ENCODE data around the gene C2orf42. TPM values are rescaled to one million over a fixed set of nuclear protein-coding genes. Genes with fewer than 3 reads are reported as not detected.

C2orf42 gene
- total RNA-seq, 1 experiment from 2014 or later: 17.4 TPM

GRCh38 chr2:70125498-70125898, 65.3 kb downstream of the C2orf42 start:
- peak overlapping the region; percentile 73 for H3K4me2 ChIP-seq (ENCODE audit: low read length)

More at GRCh38 chr2:70125498-70125898, 65.3 kb downstream of the C2orf42 start:
- ChIA-PET CTCF (interaction anchor here (1.0 kb wide), 1 partner anchor 55 kb away, joined by 3 read pairs; no protein-coding TSS in a partner anchor), RAD21 (ENCODE audit: low non-redundant PET in 1 of 2, low total read pairs in 2 of 2, uncharacterized antibody in 2 of 2, unreplicated experiment in 2 of 2) (no interaction called here), POLR2A (interaction anchor here (1.0 to 2.4 kb wide), 4 partner anchors 8 to 211 kb away, joined by 3 to 10 read pairs (median 7); no protein-coding TSS in a partner anchor)
- H4K20me1 ChIP-seq (ENCODE audit: insufficient read depth): no peaks in the 10 kb centered on the region
- no TSS peak for BruUV-seq (replicated peaks)
- H3K9me3 ChIP-seq (ENCODE audit: control insufficient read depth in 1 of 2, insufficient read depth in 1 of 2, low read depth in 1 of 2, low read length in 2 of 2): no peaks in the 10 kb centered on the region
- H3K27ac ChIP-seq (ENCODE audit: low read depth, low read length): no peak overlapping the region
- no peaks in the 10 kb centered on the region for H3K36me3 ChIP-seq (ENCODE audit: control insufficient read depth in 1 of 2, insufficient read depth in 2 of 2, low read length in 2 of 2)
- intact Hi-C loops (cut with micrococcal nuclease): no loop called here
- H3K9ac ChIP-seq (ENCODE audit: low read length): no peak overlapping the region
- H3K9me2 ChIP-seq (ENCODE audit: insufficient read depth): no peaks in the 10 kb centered on the region
- H3K4me1 ChIP-seq (ENCODE audit: control insufficient read depth in 1 of 2, insufficient read depth in 2 of 2, low read length in 2 of 2): peaks cover 19 to 35% of the 10 kb centered on the region in 2 experiments
- H3K79me2 ChIP-seq (ENCODE audit: insufficient read depth, low read length): no peaks in the 10 kb centered on the region
- TF ChIP-seq YY1 (IDR thresholded peaks at IDR 0.05; ENCODE audit: extremely low read depth, insufficient replicate concordance, low read depth, low read length) (no peak), FOSL1 (IDR thresholded peaks at IDR 0.05; ENCODE audit: low read depth) (no peak), EGR1 (IDR thresholded peaks at IDR 0.05; ENCODE audit: low read depth) (no peak), RAD21 (IDR thresholded peaks at IDR 0.05; ENCODE audit: low read depth) (no peak), CEBPB (IDR thresholded peaks at IDR 0.05; ENCODE audit: low read depth) (no peak), ELF1 (IDR thresholded peaks at IDR 0.05; ENCODE audit: borderline replicate concordance, low read depth) (no peak), JUND (IDR thresholded peaks at IDR 0.05) (no peak), ZFX (IDR thresholded peaks at IDR 0.05) (no peak), EZH2 (IDR thresholded peaks at IDR 0.05) (no peak), CBX3 (IDR thresholded peaks at IDR 0.05; ENCODE audit: low read depth) (no peak), TCF7L2 (IDR thresholded peaks at IDR 0.05; ENCODE audit: borderline replicate concordance, extremely low read depth, insufficient read depth, insufficient read length) (no peak), EZH2phosphoT487 (IDR thresholded peaks at IDR 0.05; ENCODE audit: borderline replicate concordance) (no peak), POLR2A (IDR thresholded peaks at IDR 0.05; ENCODE audit: borderline replicate concordance, extremely low read depth, insufficient read depth, insufficient read length) (no peak), MAX (IDR thresholded peaks at IDR 0.05) (no peak), SIN3A (IDR thresholded peaks at IDR 0.05; ENCODE audit: low read depth) (no peak), CTCF (IDR thresholded peaks at IDR 0.05 in 2 of 3, conservative IDR thresholded peaks at IDR 0.05 in 1 of 3; ENCODE audit: borderline replicate concordance in 1 of 3, insufficient read depth in 1 of 3, low read depth in 2 of 3, low read length in 2 of 3) (no peak)
- TF ChIP-seq, protein P1, sequence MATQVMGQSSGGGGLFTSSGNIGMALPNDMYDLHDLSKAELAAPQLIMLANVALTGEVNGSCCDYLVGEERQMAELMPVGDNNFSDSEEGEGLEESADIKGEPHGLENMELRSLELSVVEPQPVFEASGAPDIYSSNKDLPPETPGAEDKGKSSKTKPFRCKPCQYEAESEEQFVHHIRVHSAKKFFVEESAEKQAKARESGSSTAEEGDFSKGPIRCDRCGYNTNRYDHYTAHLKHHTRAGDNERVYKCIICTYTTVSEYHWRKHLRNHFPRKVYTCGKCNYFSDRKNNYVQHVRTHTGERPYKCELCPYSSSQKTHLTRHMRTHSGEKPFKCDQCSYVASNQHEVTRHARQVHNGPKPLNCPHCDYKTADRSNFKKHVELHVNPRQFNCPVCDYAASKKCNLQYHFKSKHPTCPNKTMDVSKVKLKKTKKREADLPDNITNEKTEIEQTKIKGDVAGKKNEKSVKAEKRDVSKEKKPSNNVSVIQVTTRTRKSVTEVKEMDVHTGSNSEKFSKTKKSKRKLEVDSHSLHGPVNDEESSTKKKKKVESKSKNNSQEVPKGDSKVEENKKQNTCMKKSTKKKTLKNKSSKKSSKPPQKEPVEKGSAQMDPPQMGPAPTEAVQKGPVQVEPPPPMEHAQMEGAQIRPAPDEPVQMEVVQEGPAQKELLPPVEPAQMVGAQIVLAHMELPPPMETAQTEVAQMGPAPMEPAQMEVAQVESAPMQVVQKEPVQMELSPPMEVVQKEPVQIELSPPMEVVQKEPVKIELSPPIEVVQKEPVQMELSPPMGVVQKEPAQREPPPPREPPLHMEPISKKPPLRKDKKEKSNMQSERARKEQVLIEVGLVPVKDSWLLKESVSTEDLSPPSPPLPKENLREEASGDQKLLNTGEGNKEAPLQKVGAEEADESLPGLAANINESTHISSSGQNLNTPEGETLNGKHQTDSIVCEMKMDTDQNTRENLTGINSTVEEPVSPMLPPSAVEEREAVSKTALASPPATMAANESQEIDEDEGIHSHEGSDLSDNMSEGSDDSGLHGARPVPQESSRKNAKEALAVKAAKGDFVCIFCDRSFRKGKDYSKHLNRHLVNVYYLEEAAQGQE (IDR thresholded peaks at IDR 0.05; ENCODE audit: low read depth): no peak
- TF ChIP-seq, protein P2, sequence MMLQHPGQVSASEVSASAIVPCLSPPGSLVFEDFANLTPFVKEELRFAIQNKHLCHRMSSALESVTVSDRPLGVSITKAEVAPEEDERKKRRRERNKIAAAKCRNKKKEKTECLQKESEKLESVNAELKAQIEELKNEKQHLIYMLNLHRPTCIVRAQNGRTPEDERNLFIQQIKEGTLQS (IDR thresholded peaks at IDR 0.05): no peak
- TF ChIP-seq, protein P3, sequence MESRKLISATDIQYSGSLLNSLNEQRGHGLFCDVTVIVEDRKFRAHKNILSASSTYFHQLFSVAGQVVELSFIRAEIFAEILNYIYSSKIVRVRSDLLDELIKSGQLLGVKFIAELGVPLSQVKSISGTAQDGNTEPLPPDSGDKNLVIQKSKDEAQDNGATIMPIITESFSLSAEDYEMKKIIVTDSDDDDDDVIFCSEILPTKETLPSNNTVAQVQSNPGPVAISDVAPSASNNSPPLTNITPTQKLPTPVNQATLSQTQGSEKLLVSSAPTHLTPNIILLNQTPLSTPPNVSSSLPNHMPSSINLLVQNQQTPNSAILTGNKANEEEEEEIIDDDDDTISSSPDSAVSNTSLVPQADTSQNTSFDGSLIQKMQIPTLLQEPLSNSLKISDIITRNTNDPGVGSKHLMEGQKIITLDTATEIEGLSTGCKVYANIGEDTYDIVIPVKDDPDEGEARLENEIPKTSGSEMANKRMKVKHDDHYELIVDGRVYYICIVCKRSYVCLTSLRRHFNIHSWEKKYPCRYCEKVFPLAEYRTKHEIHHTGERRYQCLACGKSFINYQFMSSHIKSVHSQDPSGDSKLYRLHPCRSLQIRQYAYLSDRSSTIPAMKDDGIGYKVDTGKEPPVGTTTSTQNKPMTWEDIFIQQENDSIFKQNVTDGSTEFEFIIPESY (IDR thresholded peaks at IDR 0.05; ENCODE audit: extremely low read depth, insufficient replicate concordance, low read length): no peak
- H3K4me3 ChIP-seq (replicated peaks in 1 of 2; ENCODE audit: low read depth in 1 of 2, low read length in 2 of 2): no peak overlapping the region
- no peak overlapping the region for H2AFZ ChIP-seq (ENCODE audit: low read depth, low read length, poor library complexity, severe bottlenecking)
- no peak for ATAC-seq
- no peaks in the 10 kb centered on the region for H3K27me3 ChIP-seq (ENCODE audit: insufficient read depth, low read length)
- DNase-seq (ENCODE audit: low read depth, low spot score): no peak
